Uterus (tissue), 2 donors: ENCODE data around the gene KLK11.

Experiments used
- POLR2A ChIP-seq, 2 donors: fragments of 450-650 bp; IDR thresholded peaks; one replicate each; pipeline ENCODE4 v1.6.1; 2016; ENCODE audit warnings: antibody characterized with exemption in 2 of 2, mild to moderate bottlenecking in 1 of 2, moderate library complexity in 1 of 2
- TF ChIP-seq, protein P1 (sequence below), 4 experiments: fragments of 200-600 bp in 2 of 4; fragments of 450-650 bp in 2 of 4; sonication (generic) in 2 of 4; IDR thresholded peaks; one replicate each; pipeline ENCODE4 v1.5.1; 2016 to 2019; ENCODE audit warnings: antibody characterized with exemption in 4 of 4, mild to moderate bottlenecking in 2 of 4, moderate library complexity in 1 of 4

DNA sequence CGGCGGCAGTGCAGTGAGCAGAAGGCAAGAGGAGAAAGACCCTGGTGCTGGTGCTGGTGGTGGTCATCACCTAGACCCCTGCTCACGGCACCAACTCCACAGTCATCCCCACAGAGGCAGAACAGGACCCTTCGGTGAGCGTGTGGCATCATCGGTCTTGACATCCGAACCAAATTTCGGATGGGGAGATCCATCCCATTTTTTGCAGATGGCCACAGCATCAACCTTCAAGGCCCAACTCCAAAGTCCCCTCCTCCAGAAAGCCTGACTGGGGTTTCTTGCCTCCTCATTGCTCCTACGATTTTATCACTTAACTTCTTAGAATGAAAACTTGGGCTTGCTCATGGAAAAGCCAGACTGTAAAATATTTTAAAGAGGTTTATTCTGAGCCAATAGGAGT is 17.1 kb upstream of the KLK11 start:
- TF ChIP-seq, protein P1, sequence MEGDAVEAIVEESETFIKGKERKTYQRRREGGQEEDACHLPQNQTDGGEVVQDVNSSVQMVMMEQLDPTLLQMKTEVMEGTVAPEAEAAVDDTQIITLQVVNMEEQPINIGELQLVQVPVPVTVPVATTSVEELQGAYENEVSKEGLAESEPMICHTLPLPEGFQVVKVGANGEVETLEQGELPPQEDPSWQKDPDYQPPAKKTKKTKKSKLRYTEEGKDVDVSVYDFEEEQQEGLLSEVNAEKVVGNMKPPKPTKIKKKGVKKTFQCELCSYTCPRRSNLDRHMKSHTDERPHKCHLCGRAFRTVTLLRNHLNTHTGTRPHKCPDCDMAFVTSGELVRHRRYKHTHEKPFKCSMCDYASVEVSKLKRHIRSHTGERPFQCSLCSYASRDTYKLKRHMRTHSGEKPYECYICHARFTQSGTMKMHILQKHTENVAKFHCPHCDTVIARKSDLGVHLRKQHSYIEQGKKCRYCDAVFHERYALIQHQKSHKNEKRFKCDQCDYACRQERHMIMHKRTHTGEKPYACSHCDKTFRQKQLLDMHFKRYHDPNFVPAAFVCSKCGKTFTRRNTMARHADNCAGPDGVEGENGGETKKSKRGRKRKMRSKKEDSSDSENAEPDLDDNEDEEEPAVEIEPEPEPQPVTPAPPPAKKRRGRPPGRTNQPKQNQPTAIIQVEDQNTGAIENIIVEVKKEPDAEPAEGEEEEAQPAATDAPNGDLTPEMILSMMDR (IDR thresholded peaks at IDR 0.05): no peak
- no peak for TF ChIP-seq POLR2A (IDR thresholded peaks at IDR 0.05)
